EH (cell line): ENCODE measurements around the gene IL36RN.

Experiments used
- DNase-seq: peaks from one replicate; pipeline ENCODE4 v3.0.0-alpha.2; 2015; ENCODE audit warnings: low read depth

The IL36RN gene

DNA sequence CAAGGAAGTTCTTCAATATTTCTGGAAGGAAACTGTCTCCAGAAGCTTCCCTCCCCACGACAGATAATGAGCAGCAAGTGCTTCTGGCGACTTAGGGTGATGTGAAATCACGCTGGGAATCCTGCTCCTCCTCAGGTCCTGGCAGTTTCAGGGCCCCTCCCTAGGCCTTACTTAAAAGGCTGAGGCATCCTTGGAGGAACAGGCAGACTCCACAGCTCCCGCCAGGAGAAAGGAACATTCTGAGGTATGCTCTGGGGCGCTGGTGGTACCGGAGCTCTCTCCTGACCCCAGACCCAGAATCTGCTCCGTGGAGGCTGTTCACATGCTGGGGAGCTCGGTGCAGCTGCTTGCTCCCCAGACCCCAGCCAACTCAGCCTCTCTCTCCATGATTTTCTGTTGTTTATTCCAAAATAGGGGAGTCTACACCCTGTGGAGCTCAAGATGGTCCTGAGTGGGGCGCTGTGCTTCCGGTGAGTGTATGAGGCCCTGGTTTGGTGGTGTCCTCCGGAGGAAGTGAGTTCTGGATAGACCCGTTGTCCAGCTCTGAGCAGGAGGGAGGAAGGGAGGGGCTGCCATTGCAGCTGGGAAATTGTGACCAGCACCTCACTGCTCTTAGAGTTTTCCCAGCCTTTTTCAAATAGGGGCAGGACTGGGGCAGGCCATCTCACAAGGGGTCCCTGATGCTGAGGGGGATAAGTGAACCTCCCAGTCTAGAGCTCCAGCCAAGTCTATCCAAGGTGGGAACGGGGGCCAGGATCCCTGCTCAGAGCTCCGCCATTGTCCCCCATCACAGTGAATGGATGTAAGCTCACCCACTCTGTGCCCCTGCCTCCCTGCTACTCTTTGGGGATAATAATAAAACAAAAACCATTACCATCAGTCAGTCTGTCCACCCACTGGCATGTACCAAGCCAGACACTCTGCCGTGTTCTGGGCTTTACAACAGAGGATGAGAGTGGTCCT, at the start of gene IL36RN:
TSS of gene IL36RN (plus strand) at position 201 of the 963 bp plus-strand sequence. CDS start at position 442, 241 bp downstream.
- DNase-seq, result no peak

- no peak for DNase-seq
Measured at GRCh38 chr2:113009622-113010021, 49.4 kb upstream of the IL36RN start.

GRCh38 chr2:113010088-113010487, 48.9 kb upstream of the IL36RN start:
- peak; percentile 89 for DNase-seq

DNA sequence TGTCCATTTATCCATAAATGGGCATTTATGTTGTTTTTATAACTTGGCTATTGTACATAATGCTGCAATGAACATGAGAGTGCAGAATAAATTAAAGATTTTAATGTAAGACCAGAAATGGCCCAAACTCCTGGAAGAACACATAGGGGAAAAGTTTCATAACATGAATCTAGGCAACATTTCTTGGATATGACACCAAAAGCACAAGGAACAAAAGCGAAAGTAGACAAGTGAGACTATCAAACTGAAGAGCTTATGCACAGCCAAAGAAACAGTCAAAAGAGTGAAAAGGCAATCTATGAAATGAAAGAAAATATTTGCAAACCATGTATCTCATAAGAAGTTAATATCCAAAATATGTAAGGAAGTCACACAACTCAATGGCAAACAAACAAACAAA, 47.9 kb upstream of the IL36RN start:
- no peak for DNase-seq

- DNase-seq, result peak; percentile 67
Measured at GRCh38 chr2:113012436-113013335, 46.3 kb upstream of the IL36RN start.

DNA sequence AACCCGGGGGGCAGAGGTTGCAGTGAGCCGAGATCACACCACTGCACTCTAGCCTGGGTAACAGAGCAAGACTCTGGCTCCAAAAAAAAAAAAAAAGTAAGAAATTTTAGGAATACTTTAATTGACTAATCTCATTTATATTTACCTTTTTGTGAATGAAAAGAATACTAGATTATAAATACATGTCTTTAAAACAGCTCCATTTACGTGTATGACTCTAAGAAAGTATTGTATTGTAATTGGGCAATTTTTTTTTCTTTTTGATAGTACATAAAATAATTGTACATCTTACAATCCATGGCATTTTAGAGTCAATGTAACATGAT, 45.7 kb upstream of the IL36RN start:
- DNase-seq, result no peak

DNA sequence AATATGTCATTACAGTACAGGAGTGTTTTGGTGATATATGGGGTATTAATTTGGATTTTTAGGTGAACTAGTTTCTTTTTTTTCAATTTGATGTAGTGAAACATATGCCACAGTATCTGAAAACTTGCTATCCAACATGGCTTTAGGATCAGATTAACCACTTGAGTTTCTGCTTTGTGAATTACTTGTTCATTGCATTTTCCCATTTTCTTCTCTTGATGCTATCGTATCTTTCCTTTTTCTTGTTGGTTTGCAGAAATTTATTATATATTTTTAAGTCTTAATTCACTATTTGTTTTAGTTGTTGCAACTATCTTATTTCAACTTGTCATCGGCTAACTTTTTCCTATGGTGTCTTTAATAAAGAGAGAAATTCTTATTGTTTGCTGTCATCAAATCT, 44.9 kb upstream of the IL36RN start:
- no peak for DNase-seq

GRCh38 chr2:113015042-113015441, 44.0 kb upstream of the IL36RN start:
- DNase-seq, result no peak

DNA sequence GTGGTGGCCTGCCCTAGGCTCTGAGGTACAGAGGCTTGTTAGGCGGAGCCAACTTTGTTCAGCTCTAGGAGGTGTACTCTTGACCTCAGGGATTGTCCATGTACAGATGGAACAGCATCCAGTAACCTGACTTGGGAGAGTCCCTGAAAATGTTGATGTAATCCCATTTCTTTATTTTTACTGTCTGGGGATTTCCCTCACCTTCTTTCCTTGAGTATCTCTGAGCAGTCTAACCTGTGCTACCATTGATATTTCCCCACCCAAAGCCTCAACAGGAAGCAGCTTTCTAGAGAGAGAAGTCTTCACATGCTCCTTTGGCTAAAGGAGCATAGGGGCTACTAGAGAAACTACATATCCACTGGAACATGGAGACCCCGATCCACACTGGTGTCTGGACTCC, 43.3 kb upstream of the IL36RN start:
- DNase-seq, result no peak

- no peak for DNase-seq
Measured at GRCh38 chr2:113018509-113018908, 40.5 kb upstream of the IL36RN start.

DNA sequence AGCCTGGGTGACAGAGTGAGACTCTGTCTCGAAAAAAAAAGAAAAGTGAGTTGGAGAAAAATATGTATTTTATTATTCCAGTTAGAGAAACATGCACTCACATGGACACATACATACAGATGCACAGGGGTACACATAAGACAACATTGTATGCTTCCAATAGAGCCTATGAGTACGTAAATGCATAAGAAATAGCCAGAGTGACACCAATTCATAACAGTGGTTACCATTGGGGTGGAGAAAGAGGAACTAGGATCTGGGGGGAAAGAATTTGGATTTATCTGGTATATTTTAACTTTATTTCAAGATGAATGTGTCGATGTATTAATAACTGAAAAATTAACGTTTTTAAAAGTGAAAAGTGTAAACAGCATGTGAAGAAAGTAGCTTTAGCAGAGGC, 37.7 kb upstream of the IL36RN start:
- no peak for DNase-seq

GRCh38 chr2:113024764-113025163, 34.2 kb upstream of the IL36RN start:
- no peak for DNase-seq

DNA sequence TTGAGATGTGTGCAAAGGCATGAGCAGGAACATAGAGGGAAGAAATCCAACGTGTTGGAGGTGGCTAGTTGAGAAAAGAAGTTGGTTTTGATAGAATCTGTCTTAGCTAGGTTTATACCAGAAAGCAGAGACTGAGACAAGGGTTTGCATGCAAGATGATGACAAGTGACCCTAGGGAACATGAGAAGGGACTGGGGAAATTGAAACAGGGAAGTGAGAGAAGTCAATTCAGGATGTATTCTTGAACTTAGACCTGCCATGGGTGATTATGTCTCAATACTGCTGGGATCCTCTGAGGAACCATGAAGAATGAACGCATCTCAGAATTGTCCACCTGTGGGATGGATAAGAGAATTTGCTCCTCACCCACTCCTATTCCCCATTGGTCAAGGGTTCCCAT, 33.3 kb upstream of the IL36RN start:
- DNase-seq, result no peak

GRCh38 chr2:113027691-113028090, 31.3 kb upstream of the IL36RN start:
- DNase-seq, result no peak

DNA sequence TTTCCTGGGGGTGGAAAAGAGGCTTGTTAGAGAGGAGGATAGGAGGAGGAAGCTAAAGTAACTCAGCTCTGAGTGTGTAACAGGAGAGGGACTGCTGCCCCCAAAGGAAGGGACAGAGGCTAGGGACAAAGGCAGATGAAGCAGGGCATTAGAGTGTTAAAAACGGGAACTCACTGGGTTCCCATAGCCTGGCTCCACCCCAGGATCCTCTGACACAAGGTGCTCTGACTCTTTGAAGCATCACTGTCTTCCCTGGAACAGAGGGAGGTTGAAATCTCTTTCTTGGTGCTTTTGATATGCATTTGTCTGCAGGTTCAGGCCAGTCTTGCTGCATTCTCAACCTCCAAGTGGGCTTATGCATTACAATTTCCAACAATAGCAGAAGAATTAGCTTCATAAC, 30.9 kb upstream of the IL36RN start:
- DNase-seq, result no peak

DNA sequence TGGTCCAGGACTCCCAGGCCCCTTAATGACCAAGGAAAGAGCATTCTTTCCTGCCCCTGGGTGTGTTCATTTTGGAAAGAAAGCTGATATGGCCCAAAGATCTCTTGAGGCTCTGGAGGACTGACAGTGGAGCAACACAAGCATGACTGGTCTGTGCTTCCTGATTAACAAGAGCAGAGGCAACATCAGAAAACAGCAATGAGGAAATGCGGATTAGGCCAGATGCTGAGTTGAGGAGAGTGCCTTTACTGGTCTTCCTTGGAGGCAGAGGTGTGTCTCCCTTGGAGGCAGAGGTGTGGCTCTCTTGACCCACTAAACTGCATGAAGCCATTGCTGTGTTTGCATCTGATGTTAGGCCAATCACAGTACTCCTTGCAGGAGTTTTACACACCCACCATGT, 26.3 kb upstream of the IL36RN start:
- DNase-seq, result no peak

- no peak for DNase-seq
Measured at GRCh38 chr2:113034016-113034415, 25.0 kb upstream of the IL36RN start.

DNA sequence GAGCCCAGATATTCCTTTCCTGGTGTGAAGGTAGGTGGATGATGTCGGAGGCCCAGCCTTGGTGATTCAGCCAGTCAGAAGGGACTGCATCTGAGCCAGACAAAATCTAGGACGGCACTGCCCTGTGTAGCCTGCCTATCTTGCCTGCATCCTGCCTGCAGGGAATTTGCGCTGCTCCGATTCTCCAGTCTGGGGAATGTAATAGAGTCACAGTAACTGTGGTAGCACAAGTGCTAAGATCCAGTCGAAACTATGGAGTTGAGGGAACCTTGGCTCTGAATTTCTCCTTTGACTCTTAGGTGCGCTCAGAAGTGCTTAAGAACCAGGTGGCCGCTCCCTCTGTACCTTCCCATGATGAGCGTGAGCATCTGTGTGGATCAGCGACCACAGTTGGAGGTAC, 22.2 kb upstream of the IL36RN start:
- no peak for DNase-seq

DNA sequence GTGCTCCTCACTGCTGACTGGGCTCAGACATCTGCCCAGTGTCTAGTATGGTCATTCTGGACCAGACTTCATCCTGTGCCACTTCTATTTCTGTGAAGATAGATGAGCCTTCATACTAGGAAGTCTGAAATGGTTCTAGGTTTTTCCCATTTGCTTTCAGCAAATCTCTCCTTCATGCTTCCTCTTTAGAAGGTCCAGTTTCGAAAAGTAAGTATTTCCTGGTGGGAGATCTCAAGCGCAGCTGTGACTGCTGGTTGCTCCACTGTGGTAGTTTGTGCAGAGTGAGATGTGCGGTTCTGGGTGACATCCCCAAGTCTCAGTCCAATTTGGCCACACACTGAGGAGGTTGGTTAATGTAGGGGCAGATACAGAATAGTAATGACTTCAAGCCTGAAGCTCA, 20.7 kb upstream of the IL36RN start:
- no peak for DNase-seq

GRCh38 chr2:113039158-113039557, 19.8 kb upstream of the IL36RN start:
- no peak for DNase-seq

DNA sequence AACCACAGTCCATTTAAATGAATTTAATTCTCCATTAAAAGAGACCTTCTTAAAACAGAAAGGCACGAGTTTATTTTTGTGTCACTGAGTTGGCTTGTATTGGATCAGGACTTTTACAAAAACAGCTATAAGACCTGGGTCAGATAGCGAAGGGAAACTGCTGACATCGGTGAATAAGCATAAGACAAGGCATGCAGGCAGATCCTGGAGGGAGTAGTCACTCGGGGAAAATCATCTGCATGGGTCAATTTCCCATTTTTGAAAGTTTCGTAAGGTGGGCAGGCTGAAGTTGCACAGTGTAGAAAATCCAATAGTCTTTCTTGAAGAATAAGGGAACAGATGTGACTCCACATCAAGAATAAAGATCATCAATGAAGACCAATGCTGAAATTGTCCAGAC, 19.3 kb upstream of the IL36RN start:
- no peak for DNase-seq

- no peak for DNase-seq
Measured at GRCh38 chr2:113041871-113042270, 17.1 kb upstream of the IL36RN start.

GRCh38 chr2:113046465-113046864, 12.5 kb upstream of the IL36RN start:
- no peak for DNase-seq
